SK-N-MC (cell line): ENCODE data around the gene TAF4.

ENCODE experiments used
- EZH2 ChIP-seq: fragments of 200-600 bp; sonication (generic); IDR thresholded peaks from one replicate; pipeline ENCODE4 v1.6.1; 2017; ENCODE audit warnings: antibody characterized with exemption
- POLR2AphosphoS5 ChIP-seq: IDR thresholded peaks from 2 replicates; pipeline ENCODE4 v1.6.1; 2012; ENCODE audit warnings: mild to moderate bottlenecking, low read depth, low read length, borderline replicate concordance

- TF ChIP-seq EZH2 (no peak), POLR2AphosphoS5 (no peak)
These were observed 131.5 kb downstream of the TAF4 start for GRCh38 chr20:61933951-61934715.
